ENCODE data around the gene REN.

DNA sequence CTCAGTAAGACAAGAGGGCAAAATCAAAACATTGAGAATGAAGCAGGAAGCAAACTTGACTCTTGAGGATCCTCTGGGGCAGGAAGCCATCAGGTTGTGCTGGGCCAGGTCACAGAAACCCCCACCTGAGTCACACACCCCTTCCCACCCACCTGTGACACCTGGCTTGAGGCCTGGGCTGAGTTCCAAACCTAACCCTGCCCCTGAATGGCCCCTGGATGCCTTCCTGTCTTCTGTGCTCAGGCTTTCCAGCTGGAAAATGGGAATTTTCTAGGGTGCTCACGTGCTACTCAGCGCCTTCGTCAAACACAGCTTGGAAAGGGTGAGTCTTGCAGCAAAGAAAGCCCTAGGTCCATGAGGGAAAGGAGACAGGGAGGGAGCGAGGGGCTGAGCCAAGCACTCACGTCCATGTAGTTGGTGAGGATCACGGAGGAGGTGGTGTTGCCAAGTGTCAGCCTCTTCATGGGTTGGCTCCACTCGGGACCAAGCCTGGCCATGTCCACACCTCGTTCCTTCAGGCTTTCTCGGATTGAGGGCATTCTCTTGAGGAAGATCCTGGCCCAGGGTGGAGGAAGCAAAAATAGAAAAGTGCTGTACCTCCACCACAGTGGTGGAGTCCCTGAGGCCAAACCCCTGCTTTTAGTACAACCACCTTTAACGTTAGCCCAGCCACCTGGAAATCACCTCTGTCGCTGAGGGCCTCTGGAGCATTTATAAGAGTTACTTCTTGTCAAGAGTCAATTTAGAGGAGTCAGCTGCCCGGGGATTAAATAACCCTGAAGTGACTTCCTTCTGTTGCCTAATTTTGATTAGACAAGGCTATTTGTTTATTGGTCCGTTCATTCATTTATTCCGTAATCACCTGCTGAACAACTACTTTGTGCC is 4.3 kb downstream of the REN start:
- TF ChIP-seq, protein P1, sequence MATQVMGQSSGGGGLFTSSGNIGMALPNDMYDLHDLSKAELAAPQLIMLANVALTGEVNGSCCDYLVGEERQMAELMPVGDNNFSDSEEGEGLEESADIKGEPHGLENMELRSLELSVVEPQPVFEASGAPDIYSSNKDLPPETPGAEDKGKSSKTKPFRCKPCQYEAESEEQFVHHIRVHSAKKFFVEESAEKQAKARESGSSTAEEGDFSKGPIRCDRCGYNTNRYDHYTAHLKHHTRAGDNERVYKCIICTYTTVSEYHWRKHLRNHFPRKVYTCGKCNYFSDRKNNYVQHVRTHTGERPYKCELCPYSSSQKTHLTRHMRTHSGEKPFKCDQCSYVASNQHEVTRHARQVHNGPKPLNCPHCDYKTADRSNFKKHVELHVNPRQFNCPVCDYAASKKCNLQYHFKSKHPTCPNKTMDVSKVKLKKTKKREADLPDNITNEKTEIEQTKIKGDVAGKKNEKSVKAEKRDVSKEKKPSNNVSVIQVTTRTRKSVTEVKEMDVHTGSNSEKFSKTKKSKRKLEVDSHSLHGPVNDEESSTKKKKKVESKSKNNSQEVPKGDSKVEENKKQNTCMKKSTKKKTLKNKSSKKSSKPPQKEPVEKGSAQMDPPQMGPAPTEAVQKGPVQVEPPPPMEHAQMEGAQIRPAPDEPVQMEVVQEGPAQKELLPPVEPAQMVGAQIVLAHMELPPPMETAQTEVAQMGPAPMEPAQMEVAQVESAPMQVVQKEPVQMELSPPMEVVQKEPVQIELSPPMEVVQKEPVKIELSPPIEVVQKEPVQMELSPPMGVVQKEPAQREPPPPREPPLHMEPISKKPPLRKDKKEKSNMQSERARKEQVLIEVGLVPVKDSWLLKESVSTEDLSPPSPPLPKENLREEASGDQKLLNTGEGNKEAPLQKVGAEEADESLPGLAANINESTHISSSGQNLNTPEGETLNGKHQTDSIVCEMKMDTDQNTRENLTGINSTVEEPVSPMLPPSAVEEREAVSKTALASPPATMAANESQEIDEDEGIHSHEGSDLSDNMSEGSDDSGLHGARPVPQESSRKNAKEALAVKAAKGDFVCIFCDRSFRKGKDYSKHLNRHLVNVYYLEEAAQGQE (IDR thresholded peaks at IDR 0.05; ENCODE audit: insufficient read depth in 1 of 2, low read depth in 2 of 2, low read length in 2 of 2): no peak
- TF ChIP-seq FOXP2 (optimal IDR thresholded peaks at IDR 0.05; ENCODE audit: borderline replicate concordance, extremely low read depth, extremely low read length, insufficient read depth): no peak
- TF ChIP-seq POLR2AphosphoS5 (IDR thresholded peaks at IDR 0.05; ENCODE audit: low read depth, low read length): no peak
- TF ChIP-seq TAF1 (IDR thresholded peaks at IDR 0.05; ENCODE audit: borderline replicate concordance, insufficient read depth, low read length): no peak
- TF ChIP-seq SIN3A (IDR thresholded peaks at IDR 0.05; ENCODE audit: borderline replicate concordance, insufficient read depth, low read length): no peak

Data from PFSK-1 (cell line).